Measurements from ENCODE around the gene MPP3.

MPP3 gene

DNA sequence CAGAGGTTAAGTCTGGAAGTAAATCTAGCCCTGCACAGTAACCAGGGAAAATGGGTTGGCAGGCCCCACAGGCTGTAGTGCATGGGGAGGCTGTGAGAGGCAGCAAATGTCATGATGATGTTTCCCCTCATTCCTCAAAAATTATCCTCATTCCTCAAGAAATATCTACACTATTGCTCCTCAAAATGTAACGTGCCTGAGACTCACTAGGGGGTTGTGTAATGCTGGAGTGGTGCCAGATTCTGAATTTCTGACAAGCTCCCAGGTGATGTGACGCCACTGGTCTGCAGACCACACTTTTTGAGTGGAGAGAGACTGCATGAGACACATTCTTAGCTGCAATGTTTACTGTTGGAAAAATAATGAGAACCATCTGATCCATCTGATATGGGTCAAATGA lies 1.2 kb upstream of the MPP3 start:
- peaks cover 5% of the 10 kb centered on the region for H3K4me1 ChIP-seq (ENCODE audit: control insufficient read depth, insufficient read depth, low read length)
- no peak overlapping the region for H3K27ac ChIP-seq (ENCODE audit: insufficient read depth, low read depth, low read length, poor library complexity, severe bottlenecking)
- H3K27me3 ChIP-seq (ENCODE audit: control insufficient read depth, insufficient read depth, low read length, poor library complexity, severe bottlenecking), result peaks cover 30% of the 10 kb centered on the region
- H3K9me3 ChIP-seq (ENCODE audit: control insufficient read depth, low read length), result no peaks in the 10 kb centered on the region
- no peaks in the 10 kb centered on the region for H3K36me3 ChIP-seq (ENCODE audit: control insufficient read depth, insufficient read depth, low read length)
- H3K4me3 ChIP-seq (ENCODE audit: insufficient read depth, low read depth, low read length), result no peak overlapping the region
- WGBS, 2 experiments, result 88 to 97% methylated on average over 2 of the region's 2 CpGs

DNA sequence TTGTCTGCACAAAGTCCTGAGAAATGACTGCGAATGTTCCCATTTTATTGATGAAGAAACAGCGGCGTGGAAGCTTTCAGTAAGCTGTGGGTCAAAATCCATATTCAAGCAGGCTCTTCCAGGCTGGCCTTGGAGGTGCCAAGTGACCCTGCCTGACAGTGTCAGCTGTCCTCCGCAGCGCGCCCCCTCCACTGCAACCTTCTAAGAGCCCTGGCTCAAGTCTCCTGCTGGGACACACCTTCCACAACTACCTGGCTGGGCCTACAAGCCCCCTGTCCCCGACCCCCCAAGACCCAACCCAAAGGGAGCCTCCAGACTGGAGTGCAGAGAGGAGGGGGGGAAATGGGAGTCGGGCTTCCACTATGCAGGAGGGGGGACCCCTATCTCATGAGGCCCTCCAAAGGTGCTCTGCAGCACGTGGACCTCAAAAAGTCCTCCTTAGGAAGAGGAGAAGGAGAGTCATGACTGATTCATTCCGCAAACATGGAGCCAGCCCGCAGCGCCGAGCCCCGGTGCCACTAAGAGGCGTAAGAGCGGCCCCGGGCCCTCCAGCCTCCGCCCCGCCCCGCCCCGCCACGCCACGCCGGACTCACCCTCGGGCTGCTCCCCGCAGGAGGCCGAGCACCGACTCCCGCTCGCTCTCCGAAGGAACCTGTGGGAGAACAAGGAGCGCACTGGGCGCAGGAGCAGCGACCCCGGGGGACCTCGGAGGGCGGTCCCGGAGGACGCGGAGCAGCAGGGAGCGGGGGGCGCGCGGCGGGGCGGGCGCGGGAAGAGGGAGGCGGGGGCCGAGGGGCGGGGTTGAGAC lies 574 bp downstream of the MPP3 start:
- peak overlapping the region; percentile 72 for H3K4me3 ChIP-seq (ENCODE audit: insufficient read depth, low read depth, low read length)
- no peak overlapping the region for H3K27ac ChIP-seq (ENCODE audit: insufficient read depth, low read depth, low read length, poor library complexity, severe bottlenecking)
- peaks cover 5% of the 10 kb centered on the region for H3K4me1 ChIP-seq (ENCODE audit: control insufficient read depth, insufficient read depth, low read length)
- no peaks in the 10 kb centered on the region for H3K9me3 ChIP-seq (ENCODE audit: control insufficient read depth, low read length)
- 9% methylated on average over 50 to 51 of the region's 51 CpGs for WGBS, 2 experiments
- no peaks in the 10 kb centered on the region for H3K36me3 ChIP-seq (ENCODE audit: control insufficient read depth, insufficient read depth, low read length)
- H3K27me3 ChIP-seq (ENCODE audit: control insufficient read depth, insufficient read depth, low read length, poor library complexity, severe bottlenecking), result peaks cover 30% of the 10 kb centered on the region

- no peak overlapping the region for H3K4me3 ChIP-seq (ENCODE audit: insufficient read depth, low read depth, low read length)
- H3K36me3 ChIP-seq (ENCODE audit: control insufficient read depth, insufficient read depth, low read length), result no peaks in the 10 kb centered on the region
- H3K27me3 ChIP-seq (ENCODE audit: control insufficient read depth, insufficient read depth, low read length, poor library complexity, severe bottlenecking), result peaks cover 30% of the 10 kb centered on the region
- 65 to 78% methylated on average over 7 to 8 of the region's 8 CpGs for WGBS, 2 experiments
- no peaks in the 10 kb centered on the region for H3K9me3 ChIP-seq (ENCODE audit: control insufficient read depth, low read length)
- peaks cover 5% of the 10 kb centered on the region for H3K4me1 ChIP-seq (ENCODE audit: control insufficient read depth, insufficient read depth, low read length)
- H3K27ac ChIP-seq (ENCODE audit: insufficient read depth, low read depth, low read length, poor library complexity, severe bottlenecking), result no peak overlapping the region
Observed at GRCh38 chr17:43831633-43832032, 1.3 kb downstream of the MPP3 start.

GRCh38 chr17:43830510-43831140 lies 2.3 kb downstream of the MPP3 start:
- no peak overlapping the region for H3K4me3 ChIP-seq (ENCODE audit: insufficient read depth, low read depth, low read length)
- H3K27ac ChIP-seq (ENCODE audit: insufficient read depth, low read depth, low read length, poor library complexity, severe bottlenecking), result no peak overlapping the region
- WGBS, 2 experiments, result 95% methylated on average over 7 of the region's 7 CpGs
- H3K36me3 ChIP-seq (ENCODE audit: control insufficient read depth, insufficient read depth, low read length), result no peaks in the 10 kb centered on the region
- H3K9me3 ChIP-seq (ENCODE audit: control insufficient read depth, low read length), result no peaks in the 10 kb centered on the region
- peaks cover 5% of the 10 kb centered on the region for H3K4me1 ChIP-seq (ENCODE audit: control insufficient read depth, insufficient read depth, low read length)
- H3K27me3 ChIP-seq (ENCODE audit: control insufficient read depth, insufficient read depth, low read length, poor library complexity, severe bottlenecking), result peaks cover 30% of the 10 kb centered on the region

DNA sequence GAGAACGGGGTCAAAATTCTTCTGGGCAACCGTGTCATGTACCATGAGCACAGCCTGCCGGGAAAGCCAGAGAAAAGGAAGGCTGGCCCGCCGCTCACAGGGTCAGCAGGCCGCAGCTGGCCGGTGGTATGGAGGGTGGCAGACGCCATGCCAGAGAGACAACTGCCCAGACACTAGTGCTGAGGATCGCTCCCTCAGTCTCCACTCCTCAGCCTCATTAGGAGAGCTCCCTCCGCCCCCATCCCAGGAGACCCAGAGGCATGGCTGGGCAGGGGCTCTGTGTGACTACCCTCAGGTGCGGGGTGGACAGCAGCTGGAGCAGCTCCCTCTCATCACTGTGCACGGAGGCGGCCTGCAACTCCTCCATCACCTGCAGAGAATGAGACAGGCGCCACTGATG lies 3.2 kb downstream of the MPP3 start:
- no peaks in the 10 kb centered on the region for H3K9me3 ChIP-seq (ENCODE audit: control insufficient read depth, low read length)
- H3K27ac ChIP-seq (ENCODE audit: insufficient read depth, low read depth, low read length, poor library complexity, severe bottlenecking), result no peak overlapping the region
- 94% methylated on average over 14 of the region's 14 CpGs for WGBS, 2 experiments
- no peaks in the 10 kb centered on the region for H3K36me3 ChIP-seq (ENCODE audit: control insufficient read depth, insufficient read depth, low read length)
- peaks cover 28% of the 10 kb centered on the region for H3K27me3 ChIP-seq (ENCODE audit: control insufficient read depth, insufficient read depth, low read length, poor library complexity, severe bottlenecking)
- no peak overlapping the region for H3K4me3 ChIP-seq (ENCODE audit: insufficient read depth, low read depth, low read length)
- peaks cover 5% of the 10 kb centered on the region for H3K4me1 ChIP-seq (ENCODE audit: control insufficient read depth, insufficient read depth, low read length)

DNA sequence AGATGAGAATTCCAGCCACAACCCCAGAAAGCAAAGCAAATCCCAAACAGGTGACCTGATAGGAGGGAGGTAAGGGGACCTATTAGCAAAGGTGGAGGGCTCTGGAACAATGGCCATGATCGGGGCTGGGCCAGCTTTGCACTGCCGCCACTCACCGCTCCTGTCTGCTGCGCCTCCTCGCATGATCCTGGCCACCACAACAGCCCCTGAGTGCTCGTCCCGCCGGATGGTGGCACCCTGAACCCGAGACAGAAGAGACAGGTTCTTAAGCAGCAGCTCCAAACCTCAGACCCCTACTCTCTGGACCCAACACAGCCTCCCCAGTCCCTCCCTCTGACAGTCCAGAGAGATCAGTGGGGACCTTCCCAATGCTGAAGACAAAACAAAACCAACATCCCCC lies 5.3 kb downstream of the MPP3 start:
- Histone ChIP-seq H3K27me3 (ENCODE audit: control insufficient read depth, insufficient read depth, low read length, poor library complexity, severe bottlenecking) (peaks cover 10% of the 10 kb centered on the region), H3K27ac (ENCODE audit: insufficient read depth, low read depth, low read length, poor library complexity, severe bottlenecking) (no peak overlapping the region), H3K4me1 (ENCODE audit: control insufficient read depth, insufficient read depth, low read length) (peaks cover 5% of the 10 kb centered on the region), H3K9me3 (ENCODE audit: control insufficient read depth, low read length) (no peaks in the 10 kb centered on the region), H3K36me3 (ENCODE audit: control insufficient read depth, insufficient read depth, low read length) (no peaks in the 10 kb centered on the region), H3K4me3 (ENCODE audit: insufficient read depth, low read depth, low read length) (no peak overlapping the region)
- WGBS, 2 experiments, result 94 to 95% methylated on average over 9 of the region's 9 CpGs

DNA sequence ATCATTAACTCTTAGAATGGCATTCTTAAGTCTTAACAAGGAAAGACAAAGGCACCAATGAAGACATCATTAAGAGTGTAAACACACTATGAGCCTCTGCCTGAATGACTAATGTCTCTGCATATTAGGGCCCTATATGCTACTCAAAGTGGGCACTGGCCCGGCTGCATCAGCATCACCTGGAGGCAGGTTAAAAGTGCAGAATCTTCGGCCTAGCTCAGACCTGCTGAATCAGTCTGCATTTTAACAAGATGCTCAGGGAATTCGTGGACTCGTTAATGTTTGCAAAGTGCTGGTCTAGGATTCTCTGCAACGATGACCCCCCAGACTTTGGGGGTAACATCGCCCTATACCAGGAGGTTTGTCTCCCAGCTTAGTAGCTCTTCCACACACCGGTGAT lies 6.7 kb downstream of the MPP3 start:
- H3K4me1 ChIP-seq (ENCODE audit: control insufficient read depth, insufficient read depth, low read length), result no peaks in the 10 kb centered on the region
- H3K27ac ChIP-seq (ENCODE audit: insufficient read depth, low read depth, low read length, poor library complexity, severe bottlenecking), result no peak overlapping the region
- no peaks in the 10 kb centered on the region for H3K27me3 ChIP-seq (ENCODE audit: control insufficient read depth, insufficient read depth, low read length, poor library complexity, severe bottlenecking)
- H3K4me3 ChIP-seq (ENCODE audit: insufficient read depth, low read depth, low read length), result no peak overlapping the region
- no peaks in the 10 kb centered on the region for H3K9me3 ChIP-seq (ENCODE audit: control insufficient read depth, low read length)
- 93 to 95% methylated on average over 7 of the region's 7 CpGs for WGBS, 2 experiments
- H3K36me3 ChIP-seq (ENCODE audit: control insufficient read depth, insufficient read depth, low read length), result no peaks in the 10 kb centered on the region

DNA sequence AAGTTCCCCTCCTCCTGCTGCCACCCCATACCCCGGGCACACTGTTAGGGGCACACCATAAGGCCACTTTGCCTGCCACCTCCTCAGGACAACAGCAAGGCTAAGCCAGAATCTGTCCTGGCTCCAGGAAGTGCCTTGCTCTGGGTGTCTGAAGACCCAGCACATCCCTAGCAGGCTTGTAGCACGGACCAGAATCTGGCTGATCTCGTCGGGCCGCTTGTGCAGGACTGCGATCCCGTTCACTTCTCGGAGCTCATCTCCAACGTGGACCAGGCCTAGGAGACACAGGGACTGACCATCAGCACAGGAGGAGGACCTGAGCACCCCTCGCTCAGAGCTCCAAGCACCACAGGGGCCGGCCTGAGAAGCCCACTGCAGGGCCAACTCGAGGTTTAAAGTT lies 7.4 kb downstream of the MPP3 start:
- no peaks in the 10 kb centered on the region for H3K9me3 ChIP-seq (ENCODE audit: control insufficient read depth, low read length)
- WGBS, 2 experiments, result 91 to 95% methylated on average over 12 of the region's 12 CpGs
- H3K27me3 ChIP-seq (ENCODE audit: control insufficient read depth, insufficient read depth, low read length, poor library complexity, severe bottlenecking), result no peaks in the 10 kb centered on the region
- no peak overlapping the region for H3K27ac ChIP-seq (ENCODE audit: insufficient read depth, low read depth, low read length, poor library complexity, severe bottlenecking)
- no peaks in the 10 kb centered on the region for H3K4me1 ChIP-seq (ENCODE audit: control insufficient read depth, insufficient read depth, low read length)
- no peak overlapping the region for H3K4me3 ChIP-seq (ENCODE audit: insufficient read depth, low read depth, low read length)
- no peaks in the 10 kb centered on the region for H3K36me3 ChIP-seq (ENCODE audit: control insufficient read depth, insufficient read depth, low read length)

DNA sequence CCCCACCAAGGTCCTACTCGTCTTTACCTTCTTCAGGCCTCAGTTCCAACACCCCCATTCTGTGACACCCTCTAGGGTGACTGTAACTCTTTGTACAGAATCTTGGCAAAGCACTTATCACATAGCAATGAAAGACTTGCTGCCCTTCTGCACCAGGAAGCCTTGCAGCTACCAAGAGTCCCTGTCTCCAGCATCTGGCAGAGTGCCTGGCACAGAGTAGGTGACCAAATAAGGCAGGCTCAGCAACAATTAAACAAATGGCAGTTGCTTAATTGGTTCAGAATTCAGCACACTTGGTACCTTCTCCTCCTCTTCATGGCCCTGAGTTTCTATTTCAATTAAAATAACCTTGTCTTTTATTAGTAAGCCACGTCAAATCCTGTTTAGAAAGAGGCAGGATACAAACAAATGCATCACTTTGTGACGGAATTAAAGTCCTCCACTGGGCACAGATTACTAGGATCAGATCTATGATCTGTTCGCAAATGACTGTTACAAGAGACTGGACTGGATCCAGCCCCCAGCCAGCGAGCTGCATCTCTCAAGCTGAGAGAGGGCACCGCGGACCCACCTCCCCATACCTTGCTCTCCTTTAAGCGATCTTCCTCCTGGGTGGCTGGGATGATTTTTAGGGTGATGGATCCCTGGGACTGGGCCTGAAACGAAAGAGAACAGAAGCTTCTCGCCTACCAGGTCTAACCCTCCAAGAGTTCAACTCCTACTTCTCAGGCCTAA lies 9.4 kb downstream of the MPP3 start:
- Histone ChIP-seq H3K4me1 (ENCODE audit: control insufficient read depth, insufficient read depth, low read length) (no peaks in the 10 kb centered on the region), H3K27ac (ENCODE audit: insufficient read depth, low read depth, low read length, poor library complexity, severe bottlenecking) (no peak overlapping the region), H3K4me3 (ENCODE audit: insufficient read depth, low read depth, low read length) (no peak overlapping the region), H3K9me3 (ENCODE audit: control insufficient read depth, low read length) (no peaks in the 10 kb centered on the region), H3K36me3 (ENCODE audit: control insufficient read depth, insufficient read depth, low read length) (no peaks in the 10 kb centered on the region), H3K27me3 (ENCODE audit: control insufficient read depth, insufficient read depth, low read length, poor library complexity, severe bottlenecking) (no peaks in the 10 kb centered on the region)
- WGBS, 2 experiments, result 88 to 96% methylated on average over 8 to 10 of the region's 10 CpGs

DNA sequence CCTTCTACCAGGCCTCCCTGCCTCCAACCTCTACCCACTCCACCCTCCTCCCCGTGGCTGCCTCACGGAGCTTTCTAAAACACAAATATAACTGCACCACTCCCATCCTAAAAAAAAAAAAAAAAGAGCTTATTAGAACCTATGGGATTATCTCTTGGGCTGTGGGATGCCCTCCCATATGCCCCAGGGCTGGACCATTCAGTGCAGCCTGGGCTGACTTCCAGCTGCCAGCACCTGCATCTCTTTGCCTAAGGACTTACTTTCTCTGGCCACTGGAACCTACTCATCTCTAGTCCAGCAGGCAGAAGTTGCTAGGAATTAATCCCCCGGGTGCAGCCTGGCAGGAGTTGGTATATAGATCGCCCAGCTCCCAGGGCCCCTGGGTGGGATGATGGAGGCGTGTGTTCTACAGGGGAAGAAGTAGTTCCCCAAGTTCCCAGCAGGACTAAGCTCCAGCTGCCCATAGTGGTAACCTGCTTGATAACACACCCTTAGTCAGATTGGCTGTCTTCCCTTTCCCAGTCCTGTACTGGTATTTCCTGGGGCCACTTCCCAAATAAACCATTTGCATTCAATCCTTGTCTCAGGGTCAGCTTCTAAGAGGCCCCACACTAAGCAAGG lies 10.3 kb downstream of the MPP3 start:
- 79 to 91% methylated on average over 3 to 5 of the region's 5 CpGs for WGBS, 2 experiments
- Histone ChIP-seq H3K27ac (ENCODE audit: insufficient read depth, low read depth, low read length, poor library complexity, severe bottlenecking) (no peak overlapping the region), H3K36me3 (ENCODE audit: control insufficient read depth, insufficient read depth, low read length) (no peaks in the 10 kb centered on the region), H3K27me3 (ENCODE audit: control insufficient read depth, insufficient read depth, low read length, poor library complexity, severe bottlenecking) (no peaks in the 10 kb centered on the region), H3K9me3 (ENCODE audit: control insufficient read depth, low read length) (no peaks in the 10 kb centered on the region), H3K4me3 (ENCODE audit: insufficient read depth, low read depth, low read length) (no peak overlapping the region), H3K4me1 (ENCODE audit: control insufficient read depth, insufficient read depth, low read length) (no peaks in the 10 kb centered on the region)

All from ectodermal cell (in vitro differentiated cells).